GM19025 (cell line): Measurements from ENCODE around the gene SYT2.

Experiments
- ATAC-seq: cut with Tn5 transposase; IDR thresholded peaks from one replicate; pipeline ENCODE4 v1.9.1; 2021; ENCODE audit warnings: mild to moderate bottlenecking, low read depth, moderate library complexity; ENCODE audit not compliant: unreplicated experiment

Gene SYT2

GRCh38 chr1:202706851-202707250 lies 3.4 kb downstream of the SYT2 start:
- no peak for ATAC-seq

- ATAC-seq: no peak
Measured at GRCh38 chr1:202704601-202705000, 5.7 kb downstream of the SYT2 start.

DNA sequence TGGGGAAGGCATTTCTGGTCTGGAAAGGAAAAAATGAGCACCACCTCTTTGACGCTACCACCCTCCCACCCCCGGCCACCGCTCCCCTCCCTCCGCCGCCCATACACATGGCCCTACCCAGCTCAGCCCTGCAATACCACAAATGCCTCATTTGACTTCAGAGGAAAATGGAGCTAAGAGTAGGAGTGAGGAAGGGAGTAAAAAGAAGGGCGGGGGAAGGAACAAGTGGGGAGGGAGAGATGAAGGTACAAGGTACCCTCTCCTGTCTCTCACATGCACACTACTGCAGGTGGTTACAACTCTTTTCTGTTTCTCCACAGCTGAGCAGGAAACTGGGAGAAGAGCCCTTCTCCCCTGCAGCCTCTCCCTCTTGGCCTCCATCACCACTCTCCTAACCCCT lies 7.1 kb downstream of the SYT2 start:
- ATAC-seq: no peak

- ATAC-seq: no peak
Measured at GRCh38 chr1:202702088-202702487, 8.2 kb downstream of the SYT2 start.

GRCh38 chr1:202701200-202701599 lies 9.1 kb downstream of the SYT2 start:
- ATAC-seq: no peak

GRCh38 chr1:202700061-202700460 lies 10.2 kb downstream of the SYT2 start:
- ATAC-seq: no peak

- no peak for ATAC-seq
Measured at GRCh38 chr1:202698276-202698675, 12.0 kb downstream of the SYT2 start.

DNA sequence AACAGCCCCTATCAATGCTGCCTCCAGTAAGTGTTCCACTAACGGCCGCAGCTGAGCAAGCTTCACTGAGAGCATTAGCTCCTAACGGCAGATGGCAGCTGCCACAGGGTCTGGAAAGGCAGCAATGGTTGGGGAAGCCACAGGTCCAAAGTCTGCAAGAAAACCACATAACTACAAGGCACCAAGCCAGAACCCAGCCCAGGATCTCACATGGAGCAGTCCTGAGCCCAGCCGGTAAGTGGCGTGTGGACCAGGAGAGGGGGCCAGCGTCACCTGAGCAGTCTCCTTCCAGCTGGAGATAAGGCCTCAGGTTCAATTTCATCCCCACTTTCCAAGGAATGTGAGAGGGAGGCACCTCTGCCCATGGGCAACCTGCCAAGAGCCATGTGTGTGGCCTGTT lies 13.2 kb downstream of the SYT2 start:
- ATAC-seq: no peak

DNA sequence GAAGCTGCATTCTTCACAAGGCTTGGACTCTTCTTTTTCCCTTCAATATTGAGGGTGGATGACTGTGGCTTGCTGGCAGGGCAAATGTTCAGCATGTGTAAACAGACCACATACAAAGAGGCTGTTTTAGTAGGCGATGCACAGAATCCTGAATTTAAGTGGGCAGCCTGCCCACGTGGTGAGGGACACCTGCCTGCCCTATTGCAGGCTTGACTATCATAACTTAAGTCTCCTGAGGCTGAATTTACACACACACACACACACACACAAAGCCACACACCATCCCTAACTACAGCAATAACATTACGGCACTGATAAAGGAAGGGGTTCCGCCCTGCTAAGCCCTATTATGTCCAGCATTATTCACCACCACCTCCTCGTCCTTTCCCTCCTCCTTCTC lies 15.9 kb downstream of the SYT2 start:
- ATAC-seq: no peak

DNA sequence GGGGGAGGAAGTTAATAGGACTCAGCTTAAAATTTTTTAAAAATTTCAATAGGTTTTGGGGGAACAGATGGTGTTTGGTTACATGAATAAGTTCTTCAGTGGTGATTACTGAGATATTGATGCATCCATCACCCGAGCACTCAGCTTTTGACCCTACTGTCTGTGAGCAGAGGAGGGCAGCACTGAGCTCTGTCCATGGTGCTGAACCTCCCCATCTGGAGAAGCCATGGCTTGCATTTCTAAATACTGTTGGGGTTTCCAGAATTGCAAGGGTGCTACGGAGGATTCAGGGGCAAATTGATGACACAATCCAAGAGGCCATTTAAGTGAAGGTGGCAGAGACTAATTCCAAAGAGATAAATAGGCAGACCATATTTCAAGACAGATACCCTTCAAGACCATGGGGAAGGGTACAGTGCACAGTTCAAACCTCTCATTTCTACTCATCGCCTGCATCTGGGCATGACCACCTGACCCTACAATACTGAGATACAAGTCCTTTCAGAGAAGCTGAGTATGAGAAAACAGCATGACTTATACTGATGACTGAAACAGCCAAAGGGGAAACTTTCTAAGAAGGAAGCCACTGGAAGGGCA lies 17.2 kb downstream of the SYT2 start:
- no peak for ATAC-seq

DNA sequence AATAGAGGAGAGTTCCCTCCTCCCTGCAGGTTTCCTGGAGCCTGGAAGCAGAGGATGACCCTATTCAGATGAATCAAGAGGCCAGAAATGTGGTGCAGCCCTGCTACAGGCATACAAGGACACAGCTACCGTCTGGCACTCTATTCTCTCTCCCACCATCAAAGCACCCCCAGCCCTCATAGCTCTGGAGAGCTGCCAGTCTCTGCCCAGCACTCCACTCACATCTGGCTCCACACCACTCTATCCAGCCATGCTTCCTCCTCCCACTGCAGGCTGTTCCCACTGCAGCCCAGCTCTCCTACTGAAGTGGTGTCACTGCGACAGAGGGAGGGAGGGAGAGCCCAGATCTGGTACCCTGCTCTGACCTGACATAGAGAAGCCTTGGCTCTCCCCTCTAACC lies 18.4 kb downstream of the SYT2 start:
- ATAC-seq: no peak

- no peak for ATAC-seq
Measured at GRCh38 chr1:202689493-202690342, 20.5 kb downstream of the SYT2 start.

- ATAC-seq: no peak
Measured at GRCh38 chr1:202689082-202689481, 21.2 kb downstream of the SYT2 start.

DNA sequence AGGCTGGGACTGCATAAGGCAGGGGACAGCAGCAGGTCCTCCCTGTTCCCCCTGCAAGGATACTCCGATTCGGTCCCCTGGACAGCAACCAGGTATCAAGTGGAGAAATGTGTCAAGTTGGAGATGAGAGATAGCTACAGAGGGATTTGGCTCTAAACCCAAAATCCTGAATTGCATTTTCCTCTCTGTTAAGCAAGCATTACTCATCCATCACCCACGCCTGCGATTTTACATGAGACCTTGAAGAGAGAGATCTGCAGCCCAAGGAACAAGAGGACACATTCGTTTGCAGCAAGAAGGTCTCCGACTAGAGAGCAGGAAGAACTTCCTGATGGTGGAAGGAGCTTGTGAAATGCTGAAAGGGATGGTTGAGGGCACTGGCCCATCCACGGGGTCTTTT lies 21.9 kb downstream of the SYT2 start:
- ATAC-seq: no peak

GRCh38 chr1:202687798-202688197 lies 22.5 kb downstream of the SYT2 start:
- no peak for ATAC-seq

DNA sequence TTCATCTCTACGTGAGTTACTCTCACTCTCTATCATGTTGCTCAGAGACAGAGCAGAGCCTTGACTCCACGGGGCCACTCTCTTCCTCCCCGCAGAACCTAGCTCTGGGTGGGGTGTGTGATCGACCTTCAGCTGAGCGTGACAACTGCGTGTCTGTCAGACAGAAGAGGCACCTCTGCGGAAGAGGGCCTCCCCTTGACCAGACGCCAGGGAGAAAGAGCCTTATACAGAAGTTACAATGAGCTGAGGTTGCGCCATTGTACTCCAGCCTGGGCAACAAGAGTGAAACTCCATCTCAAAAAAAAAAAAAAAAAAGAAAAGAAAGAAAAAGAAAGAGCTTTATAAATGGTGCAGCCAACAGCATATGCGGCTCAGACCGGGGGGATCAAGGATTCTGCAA lies 22.9 kb downstream of the SYT2 start:
- ATAC-seq: no peak

GRCh38 chr1:202685641-202686040 lies 24.6 kb downstream of the SYT2 start:
- no peak for ATAC-seq

DNA sequence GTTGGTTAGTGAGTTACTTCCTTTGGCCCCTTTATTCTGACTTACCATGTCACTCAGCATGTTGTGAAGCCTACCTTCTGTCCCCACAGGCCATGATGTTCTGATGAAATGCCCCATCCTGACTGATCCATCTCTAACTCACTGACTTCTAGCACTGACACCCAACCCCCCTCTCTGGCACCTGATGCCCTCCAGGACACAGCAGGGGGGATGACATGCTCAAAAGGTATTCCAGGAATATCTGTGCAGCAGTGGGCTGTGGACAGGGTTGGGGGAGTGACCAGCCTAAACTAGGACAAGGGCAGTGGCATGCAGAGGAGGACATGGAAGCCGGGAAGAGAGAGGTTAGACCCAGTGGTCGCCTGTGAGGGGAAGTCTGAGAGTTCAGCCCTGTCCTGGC lies 25.5 kb downstream of the SYT2 start:
- no peak for ATAC-seq

DNA sequence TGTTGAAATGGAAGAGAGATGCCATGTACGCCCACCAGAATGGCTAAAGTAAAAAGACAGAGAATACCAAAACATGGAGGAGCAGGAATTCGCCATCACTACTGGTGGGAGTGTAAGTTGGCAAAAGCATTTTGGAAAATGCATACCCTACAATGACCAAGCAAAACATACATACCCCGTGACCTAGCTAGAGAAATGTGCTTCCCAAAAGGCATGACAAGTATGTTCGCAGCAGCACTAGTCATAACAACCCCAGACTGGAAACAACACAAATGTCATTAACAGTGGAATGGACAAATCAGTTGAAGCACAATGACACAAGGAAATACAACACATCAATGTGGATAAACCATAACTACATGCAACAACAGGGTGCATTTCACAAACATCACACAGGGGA lies 27.2 kb downstream of the SYT2 start:
- ATAC-seq: no peak

GRCh38 chr1:202682477-202682876 lies 27.8 kb downstream of the SYT2 start:
- ATAC-seq: no peak

- no peak for ATAC-seq
Measured at GRCh38 chr1:202681736-202682420, 28.4 kb downstream of the SYT2 start.
